Mesothelial cell of epicardium (in vitro differentiated cells): ENCODE measurements around the gene FBXL16. TPM values are rescaled to one million over a fixed set of nuclear protein-coding genes. Genes with fewer than 3 reads are reported as not detected.
A peak's percentile ranks its signal among the peaks of the same experiment; 100 is the strongest.

Experiments used
- DNase-seq, 2 experiments: peaks; one replicate each; pipeline ENCODE4 v3.0.0; 2021; ENCODE audit warnings: low spot score in 2 of 2; ENCODE audit not compliant: unreplicated experiment in 2 of 2
- H3K27ac Mint-ChIP-seq: 2 replicates; pipeline ENCODE4 v1.8.0; 2021; ENCODE audit warnings: mixed read lengths
- H3K27me3 Mint-ChIP-seq: 2 replicates; pipeline ENCODE4 v1.8.0; 2021; ENCODE audit warnings: low read depth, mixed read lengths
- H3K36me3 Mint-ChIP-seq: 2 replicates; pipeline ENCODE4 v1.8.0; 2021; ENCODE audit warnings: mixed read lengths
- H3K4me1 Mint-ChIP-seq: 2 replicates; pipeline ENCODE4 v1.8.0; 2021; ENCODE audit warnings: mixed read lengths
- H3K4me3 Mint-ChIP-seq: 2 replicates; pipeline ENCODE4 v1.8.0; 2021; ENCODE audit warnings: mild to moderate bottlenecking, moderate library complexity, mixed read lengths
- H3K9me3 Mint-ChIP-seq: 2 replicates; pipeline ENCODE4 v1.8.0; 2021; ENCODE audit warnings: mixed read lengths
- CTCF ChIP-seq: fragments of 200-600 bp; sonication (generic); IDR thresholded peaks from one replicate; pipeline ENCODE4 v1.5.0; 2021; ENCODE audit warnings: antibody characterized with exemption; ENCODE audit not compliant: unreplicated experiment
- total RNA-seq: library from RNA; stranded (reverse); gene quantifications from 3 replicates; pipeline ENCODE4 v1.2.1, GENCODE V29; 2021

FBXL16 gene
- total RNA-seq, 1 donor from 2014 or later = 0.85 TPM

- H3K9me3 Mint-ChIP-seq = no peaks in the 10 kb centered on the region
- peaks cover 93% of the 10 kb centered on the region for H3K27me3 Mint-ChIP-seq
- DNase-seq = no peak
- H3K4me3 Mint-ChIP-seq = no peak overlapping the region
- H3K36me3 Mint-ChIP-seq = no peaks in the 10 kb centered on the region
- no peak overlapping the region for H3K27ac Mint-ChIP-seq
- H3K4me1 Mint-ChIP-seq = peaks cover 5% of the 10 kb centered on the region
- no peak for TF ChIP-seq CTCF
Measured at GRCh38 chr16:698911-699671, 6.5 kb downstream of the FBXL16 start.

- Mint-ChIP-seq H3K36me3 (no peaks in the 10 kb centered on the region), H3K4me3 (peak overlapping the region; percentile 31), H3K27ac (no peak overlapping the region), H3K9me3 (no peaks in the 10 kb centered on the region), H3K4me1 (peaks cover 5% of the 10 kb centered on the region), H3K27me3 (peaks cover 90% of the 10 kb centered on the region)
- DNase-seq = no peak
- no peak for TF ChIP-seq CTCF
Measured at GRCh38 chr16:695355-696089, 10.1 kb downstream of the FBXL16 start.

- no peaks in the 10 kb centered on the region for H3K36me3 Mint-ChIP-seq
- no peak overlapping the region for H3K4me3 Mint-ChIP-seq
- H3K4me1 Mint-ChIP-seq = peaks cover 6% of the 10 kb centered on the region
- peaks cover 86% of the 10 kb centered on the region for H3K27me3 Mint-ChIP-seq
- DNase-seq = no peak
- H3K27ac Mint-ChIP-seq = no peak overlapping the region
- TF ChIP-seq CTCF = no peak
- no peaks in the 10 kb centered on the region for H3K9me3 Mint-ChIP-seq
Measured at GRCh38 chr16:694863-695354, 10.7 kb downstream of the FBXL16 start.

GRCh38 chr16:694187-694862 lies 11.3 kb downstream of the FBXL16 start:
- no peak overlapping the region for H3K27ac Mint-ChIP-seq

More at GRCh38 chr16:694187-694862, 11.3 kb downstream of the FBXL16 start:
- Mint-ChIP-seq H3K27me3 (peaks cover 80% of the 10 kb centered on the region), H3K9me3 (no peaks in the 10 kb centered on the region), H3K4me1 (peaks cover 12% of the 10 kb centered on the region), H3K4me3 (peak overlapping the region; percentile 28), H3K36me3 (no peaks in the 10 kb centered on the region)
- DNase-seq = no peak
- TF ChIP-seq CTCF = no peak
